BLaER1 treated with 17β-estradiol and CSF1 and Interleukin-3, amounts not matched to agents 10 nM and 100 nM (cell line): ENCODE measurements around the gene SLC43A2.

Experiments
- H3K27ac ChIP-seq, 11 experiments: shearing (Covaris generic); formaldehyde crosslinking; 2 replicates each; pipeline ENCODE4 v1.8.1; 2022
- H3K27me3 ChIP-seq, 11 experiments: shearing (Covaris generic); formaldehyde crosslinking; 2 replicates each; pipeline ENCODE4 v1.8.1; 2022
- H3K36me3 ChIP-seq, 11 experiments: shearing (Covaris generic); formaldehyde crosslinking; 2 replicates each; pipeline ENCODE4 v1.8.1; 2022
- H3K4me1 ChIP-seq, 10 experiments: shearing (Covaris generic); formaldehyde crosslinking; 2 replicates each; pipeline ENCODE4 v1.8.1; 2022
- H3K4me2 ChIP-seq, 11 experiments: shearing (Covaris generic); formaldehyde crosslinking; 2 replicates each; pipeline ENCODE4 v1.8.1; 2022
- H3K4me3 ChIP-seq, 10 experiments: shearing (Covaris generic); formaldehyde crosslinking; 2 replicates each; pipeline ENCODE4 v1.8.1; 2022
- H3K9ac ChIP-seq, 11 experiments: shearing (Covaris generic); formaldehyde crosslinking; 2 replicates each; pipeline ENCODE4 v1.8.1; 2022
- H3K9me3 ChIP-seq, 11 experiments: shearing (Covaris generic); formaldehyde crosslinking; replicated peaks in 1 of 11; 2 replicates each; pipeline ENCODE4 v1.8.1; 2022
- H4K20me1 ChIP-seq, 11 experiments: shearing (Covaris generic); formaldehyde crosslinking; 2 replicates each; pipeline ENCODE4 v1.8.1; 2022
- Cebpa-rat ChIP-seq, 11 experiments: shearing (Covaris generic); IDR thresholded peaks; 2 replicates each; pipeline ENCODE4 v1.8.1; 2022

The SLC43A2 gene

GRCh38 chr17:1650731-1651558, 22.3 kb upstream of the SLC43A2 start:
- H3K36me3 ChIP-seq = peaks cover 60 to 67% (median 61%) of the 10 kb centered on the region in 11 experiments
- H3K4me1 ChIP-seq = peaks cover 47 to 63% (median 57%) of the 10 kb centered on the region in 10 experiments
- no peaks in the 10 kb centered on the region for H3K9me3 ChIP-seq
- peaks cover 11 to 65% (median 56%) of the 10 kb centered on the region in 11 experiments; a peak in 20 of 22 replicates for H4K20me1 ChIP-seq
- TF ChIP-seq Cebpa-rat (IDR thresholded peaks at IDR 0.05) = no peak
- no peaks in the 10 kb centered on the region for H3K27me3 ChIP-seq
- H3K4me3 ChIP-seq = peak overlapping the region in 6 of 10 experiments; percentile 62 to 80 (median 66); a peak in 8 of 20 replicates
- H3K9ac ChIP-seq = peak overlapping the region; percentile 71 to 86 (median 82); a peak in 19 of 22 replicates
- H3K4me2 ChIP-seq = peak overlapping the region; percentile 91 to 100 (median 98)
- H3K27ac ChIP-seq = peak overlapping the region in 8 of 11 experiments; percentile 75 to 88 (median 82); a peak in 13 of 22 replicates

GRCh38 chr17:1649844-1650501, 21.3 kb upstream of the SLC43A2 start, which contains the start of gene RILP:
Gene RILP, minus strand, starts transcription at chr17:1649866. Its CDS starts 62 bp downstream, at chr17:1649804.
- peaks cover 54 to 71% (median 61%) of the 10 kb centered on the region in 10 experiments for H3K4me1 ChIP-seq
- H3K36me3 ChIP-seq = peaks cover 50 to 57% (median 51%) of the 10 kb centered on the region in 11 experiments
- peak within 1 kb of the TSS; percentile 65 to 88 (median 82) for H3K27ac ChIP-seq
- H3K9me3 ChIP-seq = no peaks in the 10 kb centered on the region
- no peaks in the 10 kb centered on the region for H3K27me3 ChIP-seq
- peak within 1 kb of the TSS; percentile 58 to 80 (median 68) for H3K4me3 ChIP-seq
- H3K9ac ChIP-seq = peak within 1 kb of the TSS; percentile 71 to 90 (median 84)
- H4K20me1 ChIP-seq = peaks cover 11 to 61% (median 46%) of the 10 kb centered on the region in 11 experiments; a peak in 20 of 22 replicates
- H3K4me2 ChIP-seq = peak within 1 kb of the TSS; percentile 95 to 100 (median 99)
- no peak for TF ChIP-seq Cebpa-rat (IDR thresholded peaks at IDR 0.05)

GRCh38 chr17:1648963-1649843, 20.6 kb upstream of the SLC43A2 start:
- H3K27ac ChIP-seq = peak overlapping the region; percentile 65 to 88 (median 82); a peak in 21 of 22 replicates
- peaks cover 11 to 54% (median 44%) of the 10 kb centered on the region in 11 experiments; a peak in 20 of 22 replicates for H4K20me1 ChIP-seq
- H3K9me3 ChIP-seq = no peaks in the 10 kb centered on the region
- no peak for TF ChIP-seq Cebpa-rat (IDR thresholded peaks at IDR 0.05)
- peak overlapping the region; percentile 71 to 90 (median 84) for H3K9ac ChIP-seq
- H3K4me3 ChIP-seq = peak overlapping the region; percentile 58 to 80 (median 68)
- peak overlapping the region; percentile 95 to 100 (median 99) for H3K4me2 ChIP-seq
- peaks cover 57 to 79% (median 69%) of the 10 kb centered on the region in 10 experiments for H3K4me1 ChIP-seq
- H3K27me3 ChIP-seq = no peaks in the 10 kb centered on the region
- H3K36me3 ChIP-seq = peaks cover 43 to 49% (median 43%) of the 10 kb centered on the region in 11 experiments

- Histone ChIP-seq H3K4me3 (peak overlapping the region; percentile 56 to 71 (median 62)), H3K27me3 (no peaks in the 10 kb centered on the region), H3K4me1 (peaks cover 61 to 83% (median 75%) of the 10 kb centered on the region in 10 experiments), H4K20me1 (peaks cover 11 to 47% (median 36%) of the 10 kb centered on the region in 11 experiments; a peak in 20 of 22 replicates), H3K36me3 (peaks cover 34 to 41% (median 35%) of the 10 kb centered on the region in 11 experiments), H3K27ac (peak overlapping the region; percentile 60 to 86 (median 76)), H3K9ac (peak overlapping the region; percentile 69 to 90 (median 79)), H3K9me3 (no peaks in the 10 kb centered on the region), H3K4me2 (peak overlapping the region; percentile 92 to 100 (median 99))
- no peak for TF ChIP-seq Cebpa-rat (IDR thresholded peaks at IDR 0.05)
These were observed 19.7 kb upstream of the SLC43A2 start for GRCh38 chr17:1648173-1648962.

GRCh38 chr17:1647802-1648171, 19.2 kb upstream of the SLC43A2 start:
- no peaks in the 10 kb centered on the region for H3K27me3 ChIP-seq
- peak overlapping the region; percentile 69 to 90 (median 79); a peak in 21 of 22 replicates for H3K9ac ChIP-seq
- peaks cover 61 to 82% (median 75%) of the 10 kb centered on the region in 10 experiments for H3K4me1 ChIP-seq
- peaks cover 29 to 36% (median 29%) of the 10 kb centered on the region in 11 experiments for H3K36me3 ChIP-seq
- peak overlapping the region; percentile 92 to 100 (median 99) for H3K4me2 ChIP-seq
- H3K9me3 ChIP-seq = no peaks in the 10 kb centered on the region
- H3K27ac ChIP-seq = peak overlapping the region in 8 of 11 experiments; percentile 73 to 86 (median 77); a peak in 17 of 22 replicates
- no peak for TF ChIP-seq Cebpa-rat (IDR thresholded peaks at IDR 0.05)
- peaks cover 12 to 43% (median 34%) of the 10 kb centered on the region in 11 experiments; a peak in 20 of 22 replicates for H4K20me1 ChIP-seq
- H3K4me3 ChIP-seq = peak overlapping the region; percentile 56 to 71 (median 62); a peak in 19 of 20 replicates

- H3K4me2 ChIP-seq = peak overlapping the region; percentile 92 to 100 (median 99)
- peaks cover 54 to 72% (median 65%) of the 10 kb centered on the region in 10 experiments for H3K4me1 ChIP-seq
- H4K20me1 ChIP-seq = peaks cover 7 to 34% (median 26%) of the 10 kb centered on the region in 11 experiments; a peak in 21 of 22 replicates
- no peak for TF ChIP-seq Cebpa-rat (IDR thresholded peaks at IDR 0.05)
- peak overlapping the region; percentile 82 to 90 (median 87); a peak in 21 of 22 replicates for H3K9ac ChIP-seq
- peaks cover 15 to 33% (median 22%) of the 10 kb centered on the region in 11 experiments for H3K36me3 ChIP-seq
- peak overlapping the region; percentile 62 to 91 (median 83); a peak in 21 of 22 replicates for H3K27ac ChIP-seq
- no peaks in the 10 kb centered on the region for H3K9me3 ChIP-seq
- H3K27me3 ChIP-seq = no peaks in the 10 kb centered on the region
- peak overlapping the region; percentile 69 to 92 (median 84) for H3K4me3 ChIP-seq
These were observed 17.7 kb upstream of the SLC43A2 start for GRCh38 chr17:1646199-1646875.
